DOHH2 (cell line): ENCODE data around the gene LCE2B.

Source experiments
- EZH2phosphoT487 ChIP-seq: fragments of 200-600 bp; sonication (generic); IDR thresholded peaks from 2 replicates; pipeline ENCODE4 v1.6.1; 2017; ENCODE audit warnings: borderline replicate concordance, mild to moderate bottlenecking, antibody characterized with exemption, low read length, moderate library complexity, mixed read lengths
- TF ChIP-seq, protein P1 (sequence below): fragments of 200-600 bp; sonication (generic); IDR thresholded peaks from one replicate; pipeline ENCODE4 v1.5.1; 2014; ENCODE audit warnings: antibody characterized with exemption, mild to moderate bottlenecking, low read depth, low read length; ENCODE audit not compliant: poor library complexity, severe bottlenecking

DNA sequence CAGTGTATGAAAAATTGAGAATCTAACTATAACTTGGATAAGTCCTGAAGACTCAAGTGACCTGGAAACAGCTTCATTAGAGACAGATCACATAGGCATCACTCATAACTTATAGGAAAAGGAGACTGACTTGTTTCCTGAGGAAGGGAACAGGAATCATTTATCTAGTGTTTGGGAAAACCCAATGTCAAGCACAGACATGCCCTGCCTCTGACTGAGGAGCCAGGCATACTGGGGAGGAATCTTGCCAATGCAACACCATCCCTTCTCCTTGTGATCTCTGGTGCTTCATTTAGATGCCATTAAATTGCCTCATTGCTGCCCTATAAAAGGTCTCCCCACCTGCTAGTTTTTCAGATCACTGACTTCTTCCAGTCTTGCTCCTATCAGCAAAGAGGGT lies 32.3 kb downstream of the LCE2B start:
- TF ChIP-seq, protein P1, sequence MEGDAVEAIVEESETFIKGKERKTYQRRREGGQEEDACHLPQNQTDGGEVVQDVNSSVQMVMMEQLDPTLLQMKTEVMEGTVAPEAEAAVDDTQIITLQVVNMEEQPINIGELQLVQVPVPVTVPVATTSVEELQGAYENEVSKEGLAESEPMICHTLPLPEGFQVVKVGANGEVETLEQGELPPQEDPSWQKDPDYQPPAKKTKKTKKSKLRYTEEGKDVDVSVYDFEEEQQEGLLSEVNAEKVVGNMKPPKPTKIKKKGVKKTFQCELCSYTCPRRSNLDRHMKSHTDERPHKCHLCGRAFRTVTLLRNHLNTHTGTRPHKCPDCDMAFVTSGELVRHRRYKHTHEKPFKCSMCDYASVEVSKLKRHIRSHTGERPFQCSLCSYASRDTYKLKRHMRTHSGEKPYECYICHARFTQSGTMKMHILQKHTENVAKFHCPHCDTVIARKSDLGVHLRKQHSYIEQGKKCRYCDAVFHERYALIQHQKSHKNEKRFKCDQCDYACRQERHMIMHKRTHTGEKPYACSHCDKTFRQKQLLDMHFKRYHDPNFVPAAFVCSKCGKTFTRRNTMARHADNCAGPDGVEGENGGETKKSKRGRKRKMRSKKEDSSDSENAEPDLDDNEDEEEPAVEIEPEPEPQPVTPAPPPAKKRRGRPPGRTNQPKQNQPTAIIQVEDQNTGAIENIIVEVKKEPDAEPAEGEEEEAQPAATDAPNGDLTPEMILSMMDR: no peak
- TF ChIP-seq EZH2phosphoT487: no peak
